PC-9 (cell line): ENCODE measurements around the gene MYO10. TPM values are rescaled to one million over a fixed set of nuclear protein-coding genes. Genes with fewer than 3 reads are reported as not detected.

Source experiments
- BruUV-seq: library from RNA; stranded (reverse); fragments of 400-500 nt; replicated peaks from 2 replicates; lab custom pipeline; 2021; lab: Mats Ljungman, UMichigan
- CTCF ChIA-PET: fragments of 300-600 bp; sonication (Branson Sonifier 250); formaldehyde crosslinking; loops from one replicate; lab custom pipeline; 2022; ENCODE audit warnings: antibody characterized with exemption; lab: Charles Lee
- POLR2A ChIA-PET: fragments of 300-600 bp; sonication (Branson Sonifier 250); formaldehyde crosslinking; loops from one replicate; lab custom pipeline; 2022; ENCODE audit warnings: antibody characterized with exemption; ENCODE audit not compliant: unreplicated experiment; lab: Charles Lee
- DNase-seq, 2 experiments: peaks; one replicate each; pipeline versions ENCODE4 v3.0.0 to v3.0.0-alpha.2; 2015 to 2022; ENCODE audit warnings: mixed read lengths in 1 of 2
- H2AFZ ChIP-seq: fragments of 200-600 bp; sonication (generic); 2 replicates; pipeline ENCODE4 v1.8.1; 2017; ENCODE audit warnings: antibody characterized with exemption
- H3F3A ChIP-seq: fragments of 200-600 bp; sonication (generic); 2 replicates; pipeline ENCODE4 v1.8.1; 2017; ENCODE audit warnings: antibody characterized with exemption, mild to moderate bottlenecking, low read depth; ENCODE audit not compliant: insufficient read depth
- H3K27ac ChIP-seq: fragments of 200-600 bp; sonication (generic); 2 replicates; pipeline ENCODE4 v1.6.1; 2016; ENCODE audit warnings: mixed run types
- H3K27me3 ChIP-seq: fragments of 200-600 bp; sonication (generic); 2 replicates; pipeline ENCODE4 v1.6.1; 2016; ENCODE audit warnings: low read depth, mixed run types; ENCODE audit not compliant: insufficient read depth
- H3K36me3 ChIP-seq: fragments of 200-600 bp; sonication (generic); 2 replicates; pipeline ENCODE4 v1.6.1; 2016; ENCODE audit warnings: low read depth, mixed run types
- H3K4me1 ChIP-seq: fragments of 200-600 bp; sonication (generic); replicated peaks from 2 replicates; pipeline ENCODE4 v1.6.1; 2016; ENCODE audit warnings: mixed run types; ENCODE audit not compliant: insufficient read depth
- H3K4me2 ChIP-seq: fragments of 200-600 bp; sonication (generic); 2 replicates; pipeline ENCODE4 v1.6.1; 2017; ENCODE audit warnings: mixed run types
- H3K4me3 ChIP-seq: fragments of 200-600 bp; sonication (generic); 2 replicates; pipeline ENCODE4 v1.6.1; 2016; ENCODE audit warnings: mixed run types
- H3K79me2 ChIP-seq: fragments of 200-600 bp; sonication (generic); 2 replicates; pipeline ENCODE4 v1.6.1; 2017; ENCODE audit warnings: low read depth, mixed run types
- H3K9me2 ChIP-seq: fragments of 200-600 bp; sonication (generic); 2 replicates; pipeline ENCODE4 v1.8.1; 2017; ENCODE audit warnings: mild to moderate bottlenecking; ENCODE audit not compliant: insufficient read depth
- H3K9me3 ChIP-seq: fragments of 200-600 bp; sonication (generic); 2 replicates; pipeline ENCODE4 v1.8.1; 2016; ENCODE audit warnings: low read depth; ENCODE audit not compliant: insufficient read depth
- H4K20me1 ChIP-seq: fragments of 200-600 bp; sonication (generic); 2 replicates; pipeline ENCODE4 v1.8.1; 2017; ENCODE audit not compliant: insufficient read depth
- CTCF ChIP-seq: fragments of 200-600 bp; sonication (generic); conservative IDR thresholded peaks from 2 replicates; pipeline ENCODE4 v1.6.1; 2017; ENCODE audit warnings: mixed run types, antibody characterized with exemption, mild to moderate bottlenecking, moderate library complexity
- EZH2 ChIP-seq: fragments of 200-600 bp; sonication (generic); IDR thresholded peaks from 2 replicates; pipeline ENCODE4 v1.8.0; 2017; ENCODE audit warnings: antibody characterized with exemption, low read depth
- intact Hi-C: fragments of 100-400 bp; cut with micrococcal nuclease; formaldehyde crosslinking; loops from one replicate; pipeline ENCODE4 v1.10.0; 2022; ENCODE audit not compliant: unreplicated experiment
- total RNA-seq: library from RNA; stranded (reverse); gene quantifications from 2 replicates; pipeline ENCODE4 v1.2.3, GENCODE V29; 2021

Gene MYO10
- total RNA-seq, 1 experiment from 2014 or later = 92.8 TPM

DNA sequence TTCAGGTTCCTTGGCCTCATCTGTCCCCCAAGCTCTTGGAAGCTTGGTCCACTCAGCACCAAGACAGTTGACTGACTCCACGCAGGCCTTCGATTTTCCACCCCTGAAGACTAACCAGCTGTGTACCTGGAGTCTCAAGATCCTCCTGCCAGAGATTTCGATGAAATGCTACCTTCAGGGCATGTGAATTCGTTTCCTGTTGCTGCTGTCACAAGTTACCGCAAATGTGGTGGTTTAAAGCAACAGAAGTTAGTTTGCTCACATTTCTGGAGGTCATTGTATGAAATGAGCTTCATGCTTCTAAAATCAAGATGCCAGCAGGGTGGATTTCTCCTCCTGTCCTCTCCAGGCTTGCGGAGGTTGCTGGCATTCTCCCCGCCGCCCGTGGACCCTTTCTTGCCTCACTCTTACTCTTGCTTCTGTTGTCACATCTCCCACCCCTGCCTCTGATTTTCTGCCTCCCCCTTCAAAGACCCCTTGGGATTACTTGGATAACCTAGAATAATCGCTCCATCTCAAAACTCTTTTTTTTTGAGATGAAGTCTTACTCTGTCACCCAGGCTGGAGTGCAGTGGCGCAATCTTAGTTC lies 291.7 kb downstream of the MYO10 start:
- intact Hi-C loops = no loop called here
- no peak for DNase-seq
- CTCF ChIA-PET = no interaction called here
- H2AFZ ChIP-seq = no peak overlapping the region
- H3K27me3 ChIP-seq = peaks cover 52% of the 10 kb centered on the region
- H3K79me2 ChIP-seq = no peaks in the 10 kb centered on the region
- TF ChIP-seq EZH2 (no peak), CTCF (no peak)
- no peaks in the 10 kb centered on the region for H4K20me1 ChIP-seq
- no peaks in the 10 kb centered on the region; the same call in 1 of the 2 replicates for H3K9me2 ChIP-seq
- no peaks in the 10 kb centered on the region for H3K9me3 ChIP-seq
- no peak overlapping the region for H3K27ac ChIP-seq
- H3K4me1 ChIP-seq = no peaks in the 10 kb centered on the region
- no peak overlapping the region for H3K4me3 ChIP-seq
- no peaks in the 10 kb centered on the region for H3F3A ChIP-seq
- BruUV-seq = no TSS peak
- H3K4me2 ChIP-seq = no peak overlapping the region
- POLR2A ChIA-PET = no interaction called here
- no peaks in the 10 kb centered on the region for H3K36me3 ChIP-seq

GRCh38 chr5:16642867-16643266 lies 293.2 kb downstream of the MYO10 start:
- Histone ChIP-seq H4K20me1 (no peaks in the 10 kb centered on the region), H3K4me2 (no peak overlapping the region), H3K9me3 (no peaks in the 10 kb centered on the region), H3K4me3 (no peak overlapping the region), H3K9me2 (no peaks in the 10 kb centered on the region; the same call in 1 of the 2 replicates), H3F3A (no peaks in the 10 kb centered on the region), H2AFZ (no peak overlapping the region), H3K36me3 (no peaks in the 10 kb centered on the region), H3K4me1 (no peaks in the 10 kb centered on the region), H3K27ac (no peak overlapping the region), H3K79me2 (no peaks in the 10 kb centered on the region), H3K27me3 (peaks cover 65% of the 10 kb centered on the region)
- no peak for TF ChIP-seq EZH2
- TF ChIP-seq CTCF = no peak
- DNase-seq = no peak
- CTCF ChIA-PET = no interaction called here
- intact Hi-C loops = no loop called here
- no TSS peak for BruUV-seq
- POLR2A ChIA-PET = no interaction called here

DNA sequence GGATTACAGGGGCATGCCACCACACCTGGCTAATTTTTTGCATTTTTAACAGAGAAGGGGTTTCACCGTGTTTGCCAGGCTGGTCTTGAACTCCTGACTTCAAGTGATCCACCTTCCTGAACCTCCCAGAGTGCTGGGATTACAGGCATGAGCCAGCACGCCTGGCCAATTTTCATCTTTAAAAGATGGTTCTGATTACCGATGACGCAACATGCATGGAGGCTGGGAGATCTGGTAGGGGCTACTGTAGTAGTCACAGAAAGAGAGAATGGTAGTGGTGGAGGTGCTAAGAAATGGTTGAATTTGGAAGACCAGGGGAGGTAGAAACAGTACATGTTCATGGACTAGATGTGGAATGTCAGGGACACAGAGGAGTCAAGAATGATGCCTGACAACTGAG lies 296.9 kb downstream of the MYO10 start:
- Histone ChIP-seq H3K4me3 (no peak overlapping the region), H3K79me2 (no peaks in the 10 kb centered on the region), H3K9me3 (no peaks in the 10 kb centered on the region), H3K4me2 (no peak overlapping the region), H3K9me2 (no peaks in the 10 kb centered on the region; the same call in 1 of the 2 replicates), H2AFZ (no peak overlapping the region), H3F3A (no peaks in the 10 kb centered on the region), H4K20me1 (no peaks in the 10 kb centered on the region), H3K27ac (no peak overlapping the region), H3K4me1 (no peaks in the 10 kb centered on the region), H3K27me3 (peaks cover 79% of the 10 kb centered on the region), H3K36me3 (no peaks in the 10 kb centered on the region)
- ChIA-PET CTCF (no interaction called here), POLR2A (no interaction called here)
- TF ChIP-seq EZH2 (no peak), CTCF (no peak)
- BruUV-seq = no TSS peak
- intact Hi-C loops = no loop called here
- DNase-seq = no peak
